HG02588 (cell line): ENCODE measurements around the gene GANC.
"Not testable (repeated sequence)": the region's sequence is repeated elsewhere in the genome, so short reads cannot be mapped to it uniquely, and the experiment has no call there.

Experiments used
- ATAC-seq: cut with Tn5 transposase; IDR thresholded peaks from one replicate; pipeline ENCODE4 v1.9.1; 2021; ENCODE audit warnings: mild to moderate bottlenecking, moderate library complexity; ENCODE audit not compliant: unreplicated experiment

GANC gene

GRCh38 chr15:42283671-42284070, 10.7 kb downstream of the GANC start:
- ATAC-seq, result no peak

GRCh38 chr15:42284551-42284950, 11.6 kb downstream of the GANC start:
- ATAC-seq, result no peak

GRCh38 chr15:42285034-42285433, 12.0 kb downstream of the GANC start:
- no peak for ATAC-seq

GRCh38 chr15:42286445-42287029, 13.5 kb downstream of the GANC start:
- no peak for ATAC-seq

GRCh38 chr15:42287931-42288330, 14.9 kb downstream of the GANC start:
- ATAC-seq, result no peak

- ATAC-seq, result no peak
Observed at GRCh38 chr15:42289166-42289565, 16.2 kb downstream of the GANC start.

- not testable (repeated sequence) for ATAC-seq
Observed at GRCh38 chr15:42301004-42301403, 28.0 kb downstream of the GANC start.

GRCh38 chr15:42306681-42307080, 33.7 kb downstream of the GANC start:
- no peak for ATAC-seq

- no peak for ATAC-seq
Observed at GRCh38 chr15:42313463-42313862, 40.5 kb downstream of the GANC start.

- ATAC-seq, result no peak
Observed at GRCh38 chr15:42314818-42315217, 41.8 kb downstream of the GANC start.

GRCh38 chr15:42315521-42315920, 42.5 kb downstream of the GANC start:
- no peak for ATAC-seq

GRCh38 chr15:42316282-42316805, 43.3 kb downstream of the GANC start:
- ATAC-seq, result not testable (repeated sequence)

- ATAC-seq, result no peak
Observed at GRCh38 chr15:42319206-42319605, 46.2 kb downstream of the GANC start.

GRCh38 chr15:42324308-42324707, 51.3 kb downstream of the GANC start:
- no peak for ATAC-seq

GRCh38 chr15:42329161-42329560, 56.2 kb downstream of the GANC start:
- no peak for ATAC-seq

GRCh38 chr15:42329992-42330391, 57.0 kb downstream of the GANC start:
- ATAC-seq, result no peak

GRCh38 chr15:42331235-42331634, 58.2 kb downstream of the GANC start:
- no peak for ATAC-seq

- ATAC-seq, result no peak
Observed at GRCh38 chr15:42332331-42332730, 59.3 kb downstream of the GANC start.

- ATAC-seq, result no peak
Observed at GRCh38 chr15:42335074-42335473, 62.1 kb downstream of the GANC start.

- not testable (repeated sequence) for ATAC-seq
Observed at GRCh38 chr15:42336650-42337049, 63.6 kb downstream of the GANC start.

GRCh38 chr15:42337104-42337503, 64.1 kb downstream of the GANC start:
- not testable (repeated sequence) for ATAC-seq

GRCh38 chr15:42338500-42338899, 65.5 kb downstream of the GANC start:
- ATAC-seq, result no peak

GRCh38 chr15:42343596-42344232, 70.7 kb downstream of the GANC start:
- ATAC-seq, result no peak
